A549 (cell line): ENCODE data around the gene SORT1.

Experiments
- CHD2 ChIP-seq: fragments of 150-350 bp; IDR thresholded peaks from 2 replicates; pipeline ENCODE4 v1.6.1; 2014; ENCODE audit warnings: low read length; ENCODE audit not compliant: partially characterized antibody
- EP300 ChIP-seq, 2 experiments: fragments of >200 bp; sonication (Bioruptor Twin); formaldehyde crosslinking; IDR thresholded peaks; 2 replicates in 1 of 2; 3 replicates in 1 of 2; pipeline ENCODE4 v1.6.1; 2016 to 2017
- ESRRA ChIP-seq: fragments of 150-350 bp; IDR thresholded peaks from 2 replicates; pipeline ENCODE4 v1.6.1; 2014; ENCODE audit warnings: mild to moderate bottlenecking, low read length, borderline replicate concordance
- HOXB5 ChIP-seq: fragments of 250-450 bp; sonication (Bioruptor Pico); IDR thresholded peaks from 2 replicates; pipeline ENCODE4 v1.5.0; 2020; ENCODE audit warnings: mild to moderate bottlenecking, moderate library complexity
- JUN ChIP-seq, 2 experiments: fragments of >200 bp; sonication (Bioruptor Twin); formaldehyde crosslinking; IDR thresholded peaks; 2 replicates in 1 of 2; 3 replicates in 1 of 2; pipeline ENCODE4 v1.6.1; 2016 to 2017
- JUNB ChIP-seq: fragments of >200 bp; sonication (Bioruptor Twin); formaldehyde crosslinking; IDR thresholded peaks from 2 replicates; pipeline ENCODE4 v1.6.1; 2016
- KDM5A ChIP-seq: fragments of 200-600 bp; sonication (generic); IDR thresholded peaks from 2 replicates; pipeline ENCODE4 v1.6.1; 2016; ENCODE audit warnings: antibody characterized with exemption, mild to moderate bottlenecking
- NR3C1 ChIP-seq: fragments of >200 bp; sonication (Bioruptor Twin); formaldehyde crosslinking; IDR thresholded peaks from 3 replicates; pipeline ENCODE4 v1.6.1; 2017
- POLR2A ChIP-seq: IDR thresholded peaks from 2 replicates; pipeline ENCODE4 v1.6.1; 2012; ENCODE audit warnings: mild to moderate bottlenecking, low read length
- RNF2 ChIP-seq: fragments of 200-600 bp; sonication (generic); IDR thresholded peaks from 2 replicates; pipeline ENCODE4 v1.6.1; 2016; ENCODE audit warnings: low read depth, mild to moderate bottlenecking, antibody characterized with exemption, moderate library complexity, borderline replicate concordance
- SMC3 ChIP-seq: fragments of >200 bp; sonication (Bioruptor Twin); formaldehyde crosslinking; IDR thresholded peaks from 3 replicates; pipeline ENCODE4 v1.6.1; 2018; ENCODE audit warnings: inconsistent platforms
- TF ChIP-seq, protein P1 (sequence below): fragments of 200-600 bp; sonication (generic); IDR thresholded peaks from 2 replicates; pipeline ENCODE4 v1.6.1; 2016; ENCODE audit warnings: antibody characterized with exemption, mild to moderate bottlenecking, moderate library complexity
- TF ChIP-seq, protein P2 (sequence below): IDR thresholded peaks from 2 replicates; pipeline ENCODE4 v1.6.1; 2012
- TF ChIP-seq, protein P3 (sequence below): fragments of >200 bp; sonication (Bioruptor Twin); formaldehyde crosslinking; IDR thresholded peaks from 3 replicates; pipeline ENCODE4 v1.5.1; 2016

DNA sequence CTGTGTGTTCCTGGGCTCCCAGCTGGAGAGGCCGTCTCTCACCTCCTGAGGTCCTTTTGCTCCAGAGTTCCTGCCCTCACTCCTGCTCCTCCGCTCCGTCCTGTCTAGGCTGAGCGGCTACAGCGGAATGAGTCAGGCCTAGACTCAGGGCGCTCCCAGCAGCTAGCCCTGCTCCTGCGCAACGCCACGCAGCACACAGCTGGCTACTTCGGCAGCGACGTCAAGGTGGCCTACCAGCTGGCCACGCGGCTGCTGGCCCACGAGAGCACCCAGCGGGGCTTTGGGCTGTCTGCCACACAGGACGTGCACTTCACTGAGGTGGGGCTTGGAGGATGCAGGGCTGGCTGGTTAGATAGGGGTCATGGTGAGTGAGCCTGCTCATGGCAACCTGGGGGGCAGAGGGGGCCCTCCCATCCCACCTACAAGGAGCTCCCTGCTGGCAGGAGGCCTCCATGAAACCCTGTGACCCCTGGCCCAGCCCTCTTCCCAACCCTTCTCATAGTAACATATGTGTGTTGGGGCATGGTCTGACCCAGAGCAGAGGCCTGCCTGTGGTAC lies 129.9 kb downstream of the SORT1 start:
- TF ChIP-seq, protein P1, sequence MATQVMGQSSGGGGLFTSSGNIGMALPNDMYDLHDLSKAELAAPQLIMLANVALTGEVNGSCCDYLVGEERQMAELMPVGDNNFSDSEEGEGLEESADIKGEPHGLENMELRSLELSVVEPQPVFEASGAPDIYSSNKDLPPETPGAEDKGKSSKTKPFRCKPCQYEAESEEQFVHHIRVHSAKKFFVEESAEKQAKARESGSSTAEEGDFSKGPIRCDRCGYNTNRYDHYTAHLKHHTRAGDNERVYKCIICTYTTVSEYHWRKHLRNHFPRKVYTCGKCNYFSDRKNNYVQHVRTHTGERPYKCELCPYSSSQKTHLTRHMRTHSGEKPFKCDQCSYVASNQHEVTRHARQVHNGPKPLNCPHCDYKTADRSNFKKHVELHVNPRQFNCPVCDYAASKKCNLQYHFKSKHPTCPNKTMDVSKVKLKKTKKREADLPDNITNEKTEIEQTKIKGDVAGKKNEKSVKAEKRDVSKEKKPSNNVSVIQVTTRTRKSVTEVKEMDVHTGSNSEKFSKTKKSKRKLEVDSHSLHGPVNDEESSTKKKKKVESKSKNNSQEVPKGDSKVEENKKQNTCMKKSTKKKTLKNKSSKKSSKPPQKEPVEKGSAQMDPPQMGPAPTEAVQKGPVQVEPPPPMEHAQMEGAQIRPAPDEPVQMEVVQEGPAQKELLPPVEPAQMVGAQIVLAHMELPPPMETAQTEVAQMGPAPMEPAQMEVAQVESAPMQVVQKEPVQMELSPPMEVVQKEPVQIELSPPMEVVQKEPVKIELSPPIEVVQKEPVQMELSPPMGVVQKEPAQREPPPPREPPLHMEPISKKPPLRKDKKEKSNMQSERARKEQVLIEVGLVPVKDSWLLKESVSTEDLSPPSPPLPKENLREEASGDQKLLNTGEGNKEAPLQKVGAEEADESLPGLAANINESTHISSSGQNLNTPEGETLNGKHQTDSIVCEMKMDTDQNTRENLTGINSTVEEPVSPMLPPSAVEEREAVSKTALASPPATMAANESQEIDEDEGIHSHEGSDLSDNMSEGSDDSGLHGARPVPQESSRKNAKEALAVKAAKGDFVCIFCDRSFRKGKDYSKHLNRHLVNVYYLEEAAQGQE, result no peak
- no peak for TF ChIP-seq RNF2
- no peak for TF ChIP-seq HOXB5 (CRISPR knock-in tag)
- TF ChIP-seq JUN (IDR thresholded peaks at IDR 0.05), result no peak
- TF ChIP-seq POLR2A, result no peak
- TF ChIP-seq SMC3, result no peak
- TF ChIP-seq, protein P2, sequence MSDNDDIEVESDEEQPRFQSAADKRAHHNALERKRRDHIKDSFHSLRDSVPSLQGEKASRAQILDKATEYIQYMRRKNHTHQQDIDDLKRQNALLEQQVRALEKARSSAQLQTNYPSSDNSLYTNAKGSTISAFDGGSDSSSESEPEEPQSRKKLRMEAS, result no peak
- TF ChIP-seq, protein P3, sequence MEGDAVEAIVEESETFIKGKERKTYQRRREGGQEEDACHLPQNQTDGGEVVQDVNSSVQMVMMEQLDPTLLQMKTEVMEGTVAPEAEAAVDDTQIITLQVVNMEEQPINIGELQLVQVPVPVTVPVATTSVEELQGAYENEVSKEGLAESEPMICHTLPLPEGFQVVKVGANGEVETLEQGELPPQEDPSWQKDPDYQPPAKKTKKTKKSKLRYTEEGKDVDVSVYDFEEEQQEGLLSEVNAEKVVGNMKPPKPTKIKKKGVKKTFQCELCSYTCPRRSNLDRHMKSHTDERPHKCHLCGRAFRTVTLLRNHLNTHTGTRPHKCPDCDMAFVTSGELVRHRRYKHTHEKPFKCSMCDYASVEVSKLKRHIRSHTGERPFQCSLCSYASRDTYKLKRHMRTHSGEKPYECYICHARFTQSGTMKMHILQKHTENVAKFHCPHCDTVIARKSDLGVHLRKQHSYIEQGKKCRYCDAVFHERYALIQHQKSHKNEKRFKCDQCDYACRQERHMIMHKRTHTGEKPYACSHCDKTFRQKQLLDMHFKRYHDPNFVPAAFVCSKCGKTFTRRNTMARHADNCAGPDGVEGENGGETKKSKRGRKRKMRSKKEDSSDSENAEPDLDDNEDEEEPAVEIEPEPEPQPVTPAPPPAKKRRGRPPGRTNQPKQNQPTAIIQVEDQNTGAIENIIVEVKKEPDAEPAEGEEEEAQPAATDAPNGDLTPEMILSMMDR, result no peak
- no peak for TF ChIP-seq EP300 (IDR thresholded peaks at IDR 0.05)
- TF ChIP-seq KDM5A, result no peak
- TF ChIP-seq NR3C1, result no peak
- no peak for TF ChIP-seq ESRRA
- no peak for TF ChIP-seq JUNB
- no peak for TF ChIP-seq CHD2
